ENCODE data around the gene PPFIBP1.

PPFIBP1 gene

GRCh38 chr12:27688671-27689070, 164.7 kb downstream of the PPFIBP1 start:
- ATAC-seq (ENCODE audit: low read depth) (no peak), DNase-seq (ENCODE audit: low spot score) (no peak)
- H3K27ac ChIP-seq (ENCODE audit: poor library complexity, severe bottlenecking), result no peak overlapping the region
- peaks cover 33% of the 10 kb centered on the region for H3K36me3 ChIP-seq (ENCODE audit: low read depth)
- TF ChIP-seq CTCF (IDR thresholded peaks at IDR 0.05; ENCODE audit: poor library complexity, severe bottlenecking), result no peak
- H3K27me3 ChIP-seq (ENCODE audit: insufficient read depth, poor library complexity, severe bottlenecking), result no peaks in the 10 kb centered on the region
- no peaks in the 10 kb centered on the region for H3K9me3 ChIP-seq (ENCODE audit: severe bottlenecking)
- H3K4me3 ChIP-seq (ENCODE audit: severe bottlenecking), result no peak overlapping the region
- no peaks in the 10 kb centered on the region for H3K4me1 ChIP-seq (ENCODE audit: insufficient read depth, poor library complexity, severe bottlenecking)

- no peaks in the 10 kb centered on the region for H3K27me3 ChIP-seq (ENCODE audit: insufficient read depth, poor library complexity, severe bottlenecking)
- TF ChIP-seq CTCF (IDR thresholded peaks at IDR 0.05; ENCODE audit: poor library complexity, severe bottlenecking), result no peak
- H3K4me1 ChIP-seq (ENCODE audit: insufficient read depth, poor library complexity, severe bottlenecking), result no peaks in the 10 kb centered on the region
- H3K9me3 ChIP-seq (ENCODE audit: severe bottlenecking), result no peaks in the 10 kb centered on the region
- H3K4me3 ChIP-seq (ENCODE audit: severe bottlenecking), result no peak overlapping the region
- DNase-seq (ENCODE audit: low spot score) (no peak), ATAC-seq (ENCODE audit: low read depth) (no peak)
- H3K36me3 ChIP-seq (ENCODE audit: low read depth), result peaks cover 37% of the 10 kb centered on the region
- no peak overlapping the region for H3K27ac ChIP-seq (ENCODE audit: poor library complexity, severe bottlenecking)
Measured at GRCh38 chr12:27689558-27690180, 165.7 kb downstream of the PPFIBP1 start.

GRCh38 chr12:27693403-27693802, 169.4 kb downstream of the PPFIBP1 start:
- no peak overlapping the region for H3K4me3 ChIP-seq (ENCODE audit: severe bottlenecking)
- ATAC-seq (ENCODE audit: low read depth), result no peak
- TF ChIP-seq CTCF (IDR thresholded peaks at IDR 0.05; ENCODE audit: poor library complexity, severe bottlenecking), result no peak

GRCh38 chr12:27695556-27696292, 171.7 kb downstream of the PPFIBP1 start:
- TF ChIP-seq CTCF (IDR thresholded peaks at IDR 0.05; ENCODE audit: poor library complexity, severe bottlenecking), result no peak
- Histone ChIP-seq H3K27ac (ENCODE audit: poor library complexity, severe bottlenecking) (no peak overlapping the region), H3K9me3 (ENCODE audit: severe bottlenecking) (no peaks in the 10 kb centered on the region), H3K36me3 (ENCODE audit: low read depth) (peaks cover 23% of the 10 kb centered on the region), H3K4me1 (ENCODE audit: insufficient read depth, poor library complexity, severe bottlenecking) (no peaks in the 10 kb centered on the region), H3K27me3 (ENCODE audit: insufficient read depth, poor library complexity, severe bottlenecking) (no peaks in the 10 kb centered on the region), H3K4me3 (ENCODE audit: severe bottlenecking) (no peak overlapping the region)
- ATAC-seq (ENCODE audit: low read depth) (no peak), DNase-seq (ENCODE audit: low spot score) (no peak)

More at GRCh38 chr12:27693403-27693802, 169.4 kb downstream of the PPFIBP1 start:
- H3K36me3 ChIP-seq (ENCODE audit: low read depth), result peaks cover 27% of the 10 kb centered on the region
- H3K4me1 ChIP-seq (ENCODE audit: insufficient read depth, poor library complexity, severe bottlenecking), result no peaks in the 10 kb centered on the region
- no peaks in the 10 kb centered on the region for H3K9me3 ChIP-seq (ENCODE audit: severe bottlenecking)
- no peak for DNase-seq (ENCODE audit: low spot score)
- no peak overlapping the region for H3K27ac ChIP-seq (ENCODE audit: poor library complexity, severe bottlenecking)
- H3K27me3 ChIP-seq (ENCODE audit: insufficient read depth, poor library complexity, severe bottlenecking), result no peaks in the 10 kb centered on the region

- Histone ChIP-seq H3K4me1 (ENCODE audit: insufficient read depth, poor library complexity, severe bottlenecking) (no peaks in the 10 kb centered on the region), H3K36me3 (ENCODE audit: low read depth) (peaks cover 23% of the 10 kb centered on the region), H3K27ac (ENCODE audit: poor library complexity, severe bottlenecking) (no peak within 1 kb of the TSS), H3K27me3 (ENCODE audit: insufficient read depth, poor library complexity, severe bottlenecking) (no peaks in the 10 kb centered on the region), H3K4me3 (ENCODE audit: severe bottlenecking) (no peak within 1 kb of the TSS), H3K9me3 (ENCODE audit: severe bottlenecking) (no peaks in the 10 kb centered on the region)
- ATAC-seq (ENCODE audit: low read depth) (no peak), DNase-seq (ENCODE audit: low spot score) (no peak)
- TF ChIP-seq CTCF (IDR thresholded peaks at IDR 0.05; ENCODE audit: poor library complexity, severe bottlenecking), result no peak
Measured at GRCh38 chr12:27696293-27696652, 172.3 kb downstream of the PPFIBP1 start, which contains the start of gene REP15. TSS of gene REP15 (plus strand) at chr12:27696447. CDS start at chr12:27696563, 116 bp downstream.

All from RWPE2 (cell line).